IPS DF 4.7 (cell line): Measurements from ENCODE around the gene ELAPOR2.
"Not testable (repeated sequence)": the region's sequence is repeated elsewhere in the genome, so short reads cannot be mapped to it uniquely, and the experiment has no call there.

Experiments used
- DNase-seq: peaks from one replicate; pipeline ENCODE4 v3.0.0-alpha.2; 2013; ENCODE audit warnings: low spot score; ENCODE audit errors: extremely low read depth

ELAPOR2 gene, protein sequence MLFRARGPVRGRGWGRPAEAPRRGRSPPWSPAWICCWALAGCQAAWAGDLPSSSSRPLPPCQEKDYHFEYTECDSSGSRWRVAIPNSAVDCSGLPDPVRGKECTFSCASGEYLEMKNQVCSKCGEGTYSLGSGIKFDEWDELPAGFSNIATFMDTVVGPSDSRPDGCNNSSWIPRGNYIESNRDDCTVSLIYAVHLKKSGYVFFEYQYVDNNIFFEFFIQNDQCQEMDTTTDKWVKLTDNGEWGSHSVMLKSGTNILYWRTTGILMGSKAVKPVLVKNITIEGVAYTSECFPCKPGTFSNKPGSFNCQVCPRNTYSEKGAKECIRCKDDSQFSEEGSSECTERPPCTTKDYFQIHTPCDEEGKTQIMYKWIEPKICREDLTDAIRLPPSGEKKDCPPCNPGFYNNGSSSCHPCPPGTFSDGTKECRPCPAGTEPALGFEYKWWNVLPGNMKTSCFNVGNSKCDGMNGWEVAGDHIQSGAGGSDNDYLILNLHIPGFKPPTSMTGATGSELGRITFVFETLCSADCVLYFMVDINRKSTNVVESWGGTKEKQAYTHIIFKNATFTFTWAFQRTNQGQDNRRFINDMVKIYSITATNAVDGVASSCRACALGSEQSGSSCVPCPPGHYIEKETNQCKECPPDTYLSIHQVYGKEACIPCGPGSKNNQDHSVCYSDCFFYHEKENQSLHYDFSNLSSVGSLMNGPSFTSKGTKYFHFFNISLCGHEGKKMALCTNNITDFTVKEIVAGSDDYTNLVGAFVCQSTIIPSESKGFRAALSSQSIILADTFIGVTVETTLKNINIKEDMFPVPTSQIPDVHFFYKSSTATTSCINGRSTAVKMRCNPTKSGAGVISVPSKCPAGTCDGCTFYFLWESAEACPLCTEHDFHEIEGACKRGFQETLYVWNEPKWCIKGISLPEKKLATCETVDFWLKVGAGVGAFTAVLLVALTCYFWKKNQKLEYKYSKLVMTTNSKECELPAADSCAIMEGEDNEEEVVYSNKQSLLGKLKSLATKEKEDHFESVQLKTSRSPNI

DNA sequence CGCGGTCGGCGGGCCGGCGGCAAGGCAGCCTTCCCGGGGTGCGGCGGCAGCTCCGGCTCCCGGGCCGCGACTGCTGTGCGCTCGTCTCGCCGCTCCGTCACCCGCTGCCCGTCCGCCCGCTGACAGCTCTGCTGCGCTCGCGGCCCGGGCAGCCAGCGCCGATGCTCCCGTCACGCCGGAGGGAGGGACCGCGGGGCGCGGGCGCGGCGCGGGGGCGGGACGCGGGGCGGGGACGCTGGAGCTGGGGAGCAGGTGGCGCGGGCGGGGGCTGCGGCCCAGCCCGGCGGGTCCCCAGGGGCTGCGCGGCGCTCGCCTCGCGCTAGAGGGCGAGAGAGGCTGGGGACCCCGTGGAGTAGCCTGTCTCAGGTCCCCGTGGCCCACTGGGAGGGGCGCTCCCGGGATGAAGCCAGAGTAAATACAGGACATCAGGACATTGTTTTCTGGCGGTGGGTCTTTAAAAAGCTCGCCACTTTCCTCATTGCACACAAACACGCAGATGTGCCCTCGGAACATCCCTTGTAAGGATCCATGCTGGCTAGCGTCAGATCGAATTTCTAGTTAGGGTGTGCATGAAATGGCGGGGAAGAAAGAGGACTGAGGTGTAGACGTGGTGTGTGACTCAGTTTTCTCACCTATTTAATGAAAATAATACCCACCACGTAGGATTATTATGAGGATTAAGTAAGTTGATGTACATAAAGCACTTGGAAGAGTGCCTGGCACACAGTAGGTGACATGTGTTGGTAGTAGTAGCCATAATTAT is at the start of gene ELAPOR2:
ELAPOR2 (minus strand) TSS at position 130 of the 763 bp plus-strand sequence. CDS start 141 bp downstream, outside the sequence.
- DNase-seq = no peak

GRCh38 chr7:87107949-87108776 is 48.7 kb upstream of the ELAPOR2 start:
- DNase-seq = no peak

GRCh38 chr7:87106974-87107612 is 47.6 kb upstream of the ELAPOR2 start:
- no peak for DNase-seq

- no peak for DNase-seq
Observed at GRCh38 chr7:87105401-87105800, 45.9 kb upstream of the ELAPOR2 start.

DNA sequence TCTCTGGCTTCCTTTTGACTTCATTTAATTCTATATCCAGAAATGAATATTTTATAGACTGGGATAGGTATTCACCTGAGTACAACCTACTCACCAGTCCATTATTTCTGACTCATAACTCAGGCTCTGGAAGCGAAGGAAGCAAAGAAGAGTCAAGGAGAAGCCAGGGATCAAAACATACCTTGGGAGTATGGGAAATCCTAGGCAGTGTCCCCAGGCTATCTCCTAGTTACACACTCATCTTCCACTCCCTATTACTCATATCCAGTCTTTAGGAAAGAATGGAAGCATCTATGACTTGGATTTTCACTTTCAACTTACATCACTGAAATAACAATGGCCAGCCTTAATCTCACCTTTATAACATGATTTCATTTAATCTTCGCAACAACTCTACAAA is 40.9 kb upstream of the ELAPOR2 start:
- no peak for DNase-seq

DNA sequence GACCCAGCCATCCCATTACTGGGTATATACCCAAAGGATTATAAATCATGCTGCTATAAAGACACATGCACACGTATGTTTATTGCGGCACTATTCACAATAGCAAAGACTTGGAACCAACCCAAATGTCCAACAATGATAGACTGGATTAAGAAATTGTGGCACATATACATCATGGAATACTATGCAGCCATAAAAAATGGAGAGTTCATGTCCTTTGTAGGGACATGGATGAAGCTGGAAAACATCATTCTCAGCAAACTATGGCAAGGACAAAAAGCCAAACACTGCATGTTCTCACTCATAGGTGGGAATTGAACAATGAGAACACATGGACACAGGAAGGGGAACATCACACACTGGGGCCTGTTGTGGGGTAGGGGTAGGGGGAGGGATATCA is 37.9 kb upstream of the ELAPOR2 start:
- not testable (repeated sequence) for DNase-seq

DNA sequence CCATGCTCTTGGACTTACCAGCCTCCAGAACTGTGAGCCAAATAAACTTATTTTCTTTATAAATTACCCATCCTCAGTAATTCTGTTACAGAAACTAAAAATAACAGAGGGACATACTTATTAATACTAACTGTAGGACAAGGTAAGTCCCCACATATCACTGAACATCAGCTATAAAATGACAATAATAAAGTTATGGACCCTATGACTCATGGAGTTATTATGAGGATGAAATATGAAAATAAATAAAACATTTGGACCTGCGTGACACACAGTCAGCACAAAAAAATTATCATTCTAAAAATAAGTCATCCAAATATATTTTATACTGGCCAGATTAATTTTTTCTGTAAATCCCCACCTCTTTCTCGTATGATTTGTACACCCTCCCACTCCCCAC is 34.9 kb upstream of the ELAPOR2 start:
- DNase-seq = no peak

GRCh38 chr7:87092568-87093091 is 33.2 kb upstream of the ELAPOR2 start:
- DNase-seq = no peak

DNA sequence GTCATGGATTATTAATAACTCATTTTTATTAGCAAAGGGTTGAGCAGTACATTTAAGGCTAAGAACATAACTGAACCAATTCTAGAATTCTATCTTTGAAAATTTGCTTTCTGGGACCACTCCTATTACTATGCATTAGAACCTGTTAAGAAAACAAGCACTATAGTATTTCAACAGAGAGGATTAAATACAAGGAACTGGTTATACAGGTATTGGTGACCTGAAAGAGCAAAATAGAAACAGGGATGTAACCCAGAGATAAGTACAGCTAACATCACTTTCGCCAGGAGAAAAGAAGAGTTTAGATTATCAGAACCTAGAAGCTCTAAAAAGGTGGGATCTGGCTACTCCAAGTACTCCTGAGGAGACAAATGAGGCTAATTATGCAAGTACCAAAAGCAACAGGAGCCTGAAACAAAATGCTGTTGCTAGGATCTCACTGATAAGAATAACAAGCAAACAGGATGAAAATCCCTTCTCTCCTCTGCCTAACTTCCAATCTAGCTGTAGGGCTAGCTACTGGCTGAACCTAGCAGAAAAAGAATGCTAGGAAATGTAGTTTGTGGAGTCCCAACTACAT is 32.1 kb upstream of the ELAPOR2 start:
- no peak for DNase-seq

GRCh38 chr7:87083865-87084519 is 24.5 kb upstream of the ELAPOR2 start:
- no peak for DNase-seq

- no peak for DNase-seq
Observed at GRCh38 chr7:87082675-87083074, 23.2 kb upstream of the ELAPOR2 start.

- DNase-seq = no peak
Observed at GRCh38 chr7:87075671-87076404, 16.4 kb upstream of the ELAPOR2 start.

- no peak for DNase-seq
Observed at GRCh38 chr7:87067788-87068187, 8.3 kb upstream of the ELAPOR2 start.

DNA sequence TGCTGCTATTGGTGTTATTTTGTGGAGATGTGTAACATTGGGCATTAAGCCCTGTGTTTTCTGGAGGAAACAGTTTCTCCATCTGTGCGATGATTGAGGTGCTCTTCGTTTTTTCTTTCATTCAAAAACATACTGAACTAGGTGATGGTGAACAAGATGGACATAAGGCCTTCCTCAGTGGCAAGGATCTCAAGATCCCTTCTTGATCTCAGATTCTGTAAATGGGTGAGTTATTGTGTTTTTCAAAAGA is 759 bp upstream of the ELAPOR2 start:
- no peak for DNase-seq

- DNase-seq = no peak
Observed at GRCh38 chr7:87058744-87059524, 520 bp downstream of the ELAPOR2 start.

DNA sequence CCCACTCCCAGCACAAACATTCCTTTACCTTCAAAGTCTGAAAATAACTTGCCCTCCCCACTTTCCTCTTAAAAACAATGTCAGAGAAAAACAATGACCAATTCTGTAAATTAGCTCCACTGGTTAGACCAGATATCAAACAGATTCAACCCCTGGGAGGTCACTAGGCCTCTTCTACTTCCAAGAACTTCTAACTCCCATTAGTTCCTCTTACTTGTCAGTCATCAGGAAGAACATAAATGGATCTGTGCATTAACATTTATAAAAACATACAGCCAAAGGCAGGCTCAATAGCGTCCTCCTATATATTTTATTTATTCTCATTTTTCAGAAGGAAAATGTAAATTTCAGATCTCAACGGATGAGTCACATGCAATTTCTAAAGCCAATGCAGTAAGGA is 2.2 kb downstream of the ELAPOR2 start:
- no peak for DNase-seq

DNA sequence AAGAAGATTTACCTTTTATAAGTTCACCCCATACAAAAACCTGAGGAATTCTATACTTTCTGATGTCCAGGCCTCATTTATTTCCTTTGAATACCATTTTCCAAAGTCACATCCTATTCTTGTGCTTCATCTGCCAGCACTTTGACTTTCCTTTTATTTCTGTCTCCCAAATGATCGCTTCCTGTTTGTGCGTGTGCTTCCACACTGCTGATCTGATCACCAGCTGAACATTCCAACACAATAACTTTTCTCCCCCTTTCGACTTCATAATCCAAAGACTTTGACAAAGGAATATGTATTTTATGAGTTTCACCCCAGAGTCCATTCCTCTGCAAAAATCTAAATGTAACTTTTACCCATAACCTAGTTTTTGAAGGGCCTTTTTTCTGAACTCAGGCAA is 3.1 kb downstream of the ELAPOR2 start:
- no peak for DNase-seq

GRCh38 chr7:87048839-87049238 is 10.6 kb downstream of the ELAPOR2 start:
- no peak for DNase-seq
